HTR-8/SVneo (cell line): ENCODE data around the gene ITPRIP.

Experiments used
- DNase-seq: peaks from one replicate; pipeline ENCODE4 v3.0.0; 2011; ENCODE audit warnings: low spot score, mixed read lengths; ENCODE audit not compliant: insufficient read length
- FAIRE-seq: peaks from 2 replicates; lab custom pipeline; 2011; peaks lifted over from hg19 to GRCh38; lab: Jason Lieb, UNC

Gene ITPRIP

DNA sequence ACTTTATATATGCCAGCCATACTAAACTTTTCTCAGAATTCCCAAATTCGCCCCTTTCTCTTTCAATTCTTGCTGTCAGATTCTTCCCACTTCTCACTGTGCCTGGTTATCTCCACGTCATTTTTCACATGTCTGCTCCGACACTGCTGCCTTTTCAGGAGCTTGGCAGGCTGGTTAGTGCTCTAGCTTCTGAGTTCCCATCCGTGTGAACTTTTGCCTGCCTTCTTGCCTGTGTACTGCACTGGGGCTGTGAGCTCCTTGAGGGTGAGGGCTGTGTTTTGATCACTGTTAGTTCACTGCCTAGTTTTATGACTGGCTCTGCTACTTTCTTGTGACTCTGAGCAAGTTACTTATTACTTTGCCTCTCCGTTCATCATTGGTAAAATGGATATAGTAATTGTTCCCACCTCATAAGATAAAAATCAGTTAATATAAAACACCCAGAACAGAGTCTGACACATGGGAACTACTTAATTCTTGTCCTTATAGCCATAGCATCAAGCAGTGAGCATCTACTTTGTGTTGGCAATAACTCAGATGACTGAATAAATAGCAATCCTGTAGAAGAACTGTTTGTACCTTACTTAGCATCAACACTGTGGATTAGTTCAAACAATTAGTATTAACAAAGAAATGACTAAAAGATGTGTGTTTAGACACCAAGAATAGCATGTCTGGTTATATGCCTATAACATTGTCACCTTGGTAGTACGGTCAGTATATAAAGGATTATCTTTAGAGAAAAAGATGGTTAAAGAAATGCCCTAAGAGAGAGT, 78.1 kb downstream of the ITPRIP start:
- DNase-seq, result no peak
- FAIRE-seq, result no peak
